Mammary epithelial cell (primary cell): ENCODE results near the gene KLK2.

Experiments
- CTCF ChIP-seq, 2 donors: IDR thresholded peaks in 1 of 2; conservative IDR thresholded peaks in 1 of 2; 2 replicates each; pipeline ENCODE4 v1.5.1; 2011 to 2012; ENCODE audit warnings: inconsistent platforms in 2 of 2, low read length in 2 of 2, mild to moderate bottlenecking in 2 of 2, control low read depth in 1 of 2, low read depth in 1 of 2; ENCODE audit not compliant: insufficient read depth in 1 of 2; ENCODE audit errors: extremely low read depth in 1 of 2
- EZH2 ChIP-seq: IDR thresholded peaks from 2 replicates; pipeline ENCODE4 v1.6.1; 2012; ENCODE audit warnings: low read length, inconsistent platforms, borderline replicate concordance

- TF ChIP-seq CTCF (conservative IDR thresholded peaks at IDR 0.05 in 1 of 2, IDR thresholded peaks at IDR 0.05 in 1 of 2; ENCODE audit: extremely low read depth in 1 of 2, insufficient read depth in 1 of 2, low read depth in 1 of 2, low read length in 2 of 2) = no peak
- TF ChIP-seq EZH2 = no peak
Observed at GRCh38 chr19:50873056-50873455, at the start of gene KLK2.
